ENCODE data around the gene GGTLC1.
A peak's percentile ranks its signal among the peaks of the same experiment; 100 is the strongest.

Gene GGTLC1

GRCh38 chr20:23988561-23988960 is at the start of gene GGTLC1:
GGTLC1 (minus strand) TSS chr20:23988779; CDS start chr20:23986611, 2,168 bp downstream.
- H3K4me1 ChIP-seq: no peaks in the 10 kb centered on the region
- no peak within 1 kb of the TSS for H3K27ac ChIP-seq
- H4K20me1 ChIP-seq: no peaks in the 10 kb centered on the region
- H3K4me3 ChIP-seq: no peak within 1 kb of the TSS
- TF ChIP-seq Cebpa-rat (IDR thresholded peaks at IDR 0.05): no peak
- no peak within 1 kb of the TSS for H3K9ac ChIP-seq
- H3K9me3 ChIP-seq: peaks cover 1% of the 10 kb centered on the region; the same call in 1 of the 2 replicates
- no peaks in the 10 kb centered on the region for H3K27me3 ChIP-seq
- no peak within 1 kb of the TSS for H3K4me2 ChIP-seq
- no peaks in the 10 kb centered on the region for H3K36me3 ChIP-seq

- Histone ChIP-seq H3K9ac (no peak overlapping the region), H3K36me3 (no peaks in the 10 kb centered on the region), H4K20me1 (no peaks in the 10 kb centered on the region), H3K4me3 (no peak overlapping the region), H3K4me1 (peaks cover 18% of the 10 kb centered on the region), H3K27me3 (no peaks in the 10 kb centered on the region), H3K9me3 (no peaks in the 10 kb centered on the region), H3K27ac (no peak overlapping the region), H3K4me2 (no peak overlapping the region)
- no peak for TF ChIP-seq Cebpa-rat (IDR thresholded peaks at IDR 0.05)
Observed at GRCh38 chr20:24034820-24035219, 46.2 kb upstream of the GGTLC1 start.

- Histone ChIP-seq H3K27me3 (no peaks in the 10 kb centered on the region), H3K4me2 (no peak overlapping the region; the same call in 1 of the 2 replicates), H3K4me1 (peaks cover 18% of the 10 kb centered on the region), H3K4me3 (no peak overlapping the region), H3K9me3 (no peaks in the 10 kb centered on the region), H4K20me1 (no peaks in the 10 kb centered on the region), H3K27ac (no peak overlapping the region), H3K36me3 (no peaks in the 10 kb centered on the region), H3K9ac (no peak overlapping the region)
- no peak for TF ChIP-seq Cebpa-rat (IDR thresholded peaks at IDR 0.05)
Observed at GRCh38 chr20:24033565-24033964, 45.0 kb upstream of the GGTLC1 start.

GRCh38 chr20:24033151-24033550 is 44.6 kb upstream of the GGTLC1 start:
- peaks cover 18% of the 10 kb centered on the region for H3K4me1 ChIP-seq
- no peak overlapping the region for H3K27ac ChIP-seq
- H3K9me3 ChIP-seq: no peaks in the 10 kb centered on the region
- no peaks in the 10 kb centered on the region for H3K36me3 ChIP-seq
- H3K4me2 ChIP-seq: peak overlapping the region; percentile 58
- no peaks in the 10 kb centered on the region for H4K20me1 ChIP-seq
- no peak for TF ChIP-seq Cebpa-rat (IDR thresholded peaks at IDR 0.05)
- H3K27me3 ChIP-seq: no peaks in the 10 kb centered on the region
- no peak overlapping the region for H3K4me3 ChIP-seq
- H3K9ac ChIP-seq: no peak overlapping the region

GRCh38 chr20:24032400-24032898 is 43.9 kb upstream of the GGTLC1 start:
- no peaks in the 10 kb centered on the region for H3K27me3 ChIP-seq
- H3K4me1 ChIP-seq: peaks cover 23% of the 10 kb centered on the region
- no peak overlapping the region for H3K27ac ChIP-seq
- H3K4me2 ChIP-seq: peak overlapping the region; percentile 58
- H3K4me3 ChIP-seq: no peak overlapping the region
- no peak overlapping the region for H3K9ac ChIP-seq
- H3K9me3 ChIP-seq: no peaks in the 10 kb centered on the region
- no peaks in the 10 kb centered on the region for H4K20me1 ChIP-seq
- no peak for TF ChIP-seq Cebpa-rat (IDR thresholded peaks at IDR 0.05)
- no peaks in the 10 kb centered on the region for H3K36me3 ChIP-seq

GRCh38 chr20:24027229-24027628 is 38.6 kb upstream of the GGTLC1 start:
- TF ChIP-seq Cebpa-rat (IDR thresholded peaks at IDR 0.05): no peak
- Histone ChIP-seq H3K27ac (peak overlapping the region; percentile 18; the same call in 1 of the 2 replicates), H3K36me3 (no peaks in the 10 kb centered on the region), H3K4me2 (peak overlapping the region; percentile 58), H3K4me1 (peaks cover 19% of the 10 kb centered on the region), H4K20me1 (no peaks in the 10 kb centered on the region), H3K27me3 (no peaks in the 10 kb centered on the region), H3K9ac (no peak overlapping the region), H3K4me3 (no peak overlapping the region), H3K9me3 (no peaks in the 10 kb centered on the region)

GRCh38 chr20:24022621-24023180 is 34.1 kb upstream of the GGTLC1 start:
- Histone ChIP-seq H3K9ac (no peak overlapping the region), H3K27ac (no peak overlapping the region), H3K4me3 (no peak overlapping the region), H3K4me1 (peaks cover 11% of the 10 kb centered on the region), H3K27me3 (no peaks in the 10 kb centered on the region), H3K36me3 (no peaks in the 10 kb centered on the region), H3K4me2 (no peak overlapping the region), H3K9me3 (no peaks in the 10 kb centered on the region), H4K20me1 (no peaks in the 10 kb centered on the region)
- no peak for TF ChIP-seq Cebpa-rat (IDR thresholded peaks at IDR 0.05)

GRCh38 chr20:24018796-24019195 is 30.2 kb upstream of the GGTLC1 start:
- Histone ChIP-seq H3K9me3 (no peaks in the 10 kb centered on the region), H3K9ac (no peak overlapping the region), H4K20me1 (no peaks in the 10 kb centered on the region), H3K4me1 (no peaks in the 10 kb centered on the region), H3K27ac (no peak overlapping the region), H3K4me2 (no peak overlapping the region), H3K36me3 (no peaks in the 10 kb centered on the region), H3K4me3 (no peak overlapping the region), H3K27me3 (no peaks in the 10 kb centered on the region)
- TF ChIP-seq Cebpa-rat (IDR thresholded peaks at IDR 0.05): no peak

GRCh38 chr20:24017458-24017755 is 28.8 kb upstream of the GGTLC1 start:
- no peaks in the 10 kb centered on the region for H3K9me3 ChIP-seq
- no peaks in the 10 kb centered on the region for H3K27me3 ChIP-seq
- no peaks in the 10 kb centered on the region for H4K20me1 ChIP-seq
- no peak overlapping the region for H3K27ac ChIP-seq
- H3K9ac ChIP-seq: no peak overlapping the region
- H3K4me2 ChIP-seq: no peak overlapping the region
- no peaks in the 10 kb centered on the region for H3K4me1 ChIP-seq
- H3K36me3 ChIP-seq: no peaks in the 10 kb centered on the region
- TF ChIP-seq Cebpa-rat (IDR thresholded peaks at IDR 0.05): no peak
- H3K4me3 ChIP-seq: no peak overlapping the region

- Histone ChIP-seq H3K27me3 (no peaks in the 10 kb centered on the region), H3K9me3 (no peaks in the 10 kb centered on the region), H3K27ac (no peak overlapping the region), H3K36me3 (no peaks in the 10 kb centered on the region), H4K20me1 (no peaks in the 10 kb centered on the region), H3K4me3 (no peak overlapping the region), H3K9ac (no peak overlapping the region), H3K4me2 (no peak overlapping the region), H3K4me1 (no peaks in the 10 kb centered on the region)
- TF ChIP-seq Cebpa-rat (IDR thresholded peaks at IDR 0.05): no peak
Observed at GRCh38 chr20:24016607-24017457, 28.3 kb upstream of the GGTLC1 start.
